Motor neuron (in vitro differentiated cells): ENCODE data around the gene TMEM234. TPM values are rescaled to one million over a fixed set of nuclear protein-coding genes. Genes with fewer than 3 reads are reported as not detected.

Experiments used
- ATAC-seq, 8 experiments: fragments of 200-7000 bp; cut with Tn5 transposase; replicated peaks in 6 of 8; 2 replicates each; pipeline ENCODE4 v1.8.0; 2021; ENCODE audit warnings: mild to moderate bottlenecking in 8 of 8, moderate library complexity in 8 of 8
- H3K27ac ChIP-seq, 2 donors: fragments of 250-450 bp; sonication (Bioruptor Pico); 2 replicates each; pipeline ENCODE4 v1.9.0; 2021; ENCODE audit warnings: antibody characterized with exemption in 2 of 2, mild to moderate bottlenecking in 2 of 2, moderate library complexity in 1 of 2
- H3K4me1 ChIP-seq, 2 donors: fragments of 250-450 bp; sonication (Bioruptor Pico); replicated peaks in 1 of 2; 2 replicates each; pipeline ENCODE4 v1.6.1; 2021; ENCODE audit warnings: antibody characterized with exemption in 2 of 2, mild to moderate bottlenecking in 2 of 2, moderate library complexity in 1 of 2
- H3K4me3 ChIP-seq, 5 donors: fragments of 250-450 bp; sonication (Bioruptor Pico); 2 replicates each; pipeline ENCODE4 v1.9.0; 2021; ENCODE audit warnings: antibody characterized with exemption in 5 of 5, mild to moderate bottlenecking in 5 of 5, moderate library complexity in 4 of 5
- WGBS, 10 experiments: fragments of 450-650 bp; shearing (Covaris generic); methylation state at CpG; one replicate each; pipeline ENCODE4 v1.0.0; 2022; 5-methylcytosine and 5-hydroxymethylcytosine counted together
- in situ Hi-C, 9 experiments: fragments of 400-800 bp; cut with MboI; loops; one replicate each; pipeline ENCODE4 v1.15.0; 2021; ENCODE audit warnings: low sequenced_read_pairs in 9 of 9, low pct_unique_long_range_greater_than_20kb in 2 of 9; ENCODE audit not compliant: unreplicated experiment in 9 of 9
- total RNA-seq, 8 experiments: library from RNA; unstranded; fragments of 300-600 nt; gene quantifications; 2 replicates each; pipeline versions ENCODE4 v1.2.3 to v1.2.4, GENCODE V29; 2022

TMEM234 gene
- total RNA-seq, 8 experiments from 2014 or later: 15.1 to 31.8 (median 25.6) TPM

DNA sequence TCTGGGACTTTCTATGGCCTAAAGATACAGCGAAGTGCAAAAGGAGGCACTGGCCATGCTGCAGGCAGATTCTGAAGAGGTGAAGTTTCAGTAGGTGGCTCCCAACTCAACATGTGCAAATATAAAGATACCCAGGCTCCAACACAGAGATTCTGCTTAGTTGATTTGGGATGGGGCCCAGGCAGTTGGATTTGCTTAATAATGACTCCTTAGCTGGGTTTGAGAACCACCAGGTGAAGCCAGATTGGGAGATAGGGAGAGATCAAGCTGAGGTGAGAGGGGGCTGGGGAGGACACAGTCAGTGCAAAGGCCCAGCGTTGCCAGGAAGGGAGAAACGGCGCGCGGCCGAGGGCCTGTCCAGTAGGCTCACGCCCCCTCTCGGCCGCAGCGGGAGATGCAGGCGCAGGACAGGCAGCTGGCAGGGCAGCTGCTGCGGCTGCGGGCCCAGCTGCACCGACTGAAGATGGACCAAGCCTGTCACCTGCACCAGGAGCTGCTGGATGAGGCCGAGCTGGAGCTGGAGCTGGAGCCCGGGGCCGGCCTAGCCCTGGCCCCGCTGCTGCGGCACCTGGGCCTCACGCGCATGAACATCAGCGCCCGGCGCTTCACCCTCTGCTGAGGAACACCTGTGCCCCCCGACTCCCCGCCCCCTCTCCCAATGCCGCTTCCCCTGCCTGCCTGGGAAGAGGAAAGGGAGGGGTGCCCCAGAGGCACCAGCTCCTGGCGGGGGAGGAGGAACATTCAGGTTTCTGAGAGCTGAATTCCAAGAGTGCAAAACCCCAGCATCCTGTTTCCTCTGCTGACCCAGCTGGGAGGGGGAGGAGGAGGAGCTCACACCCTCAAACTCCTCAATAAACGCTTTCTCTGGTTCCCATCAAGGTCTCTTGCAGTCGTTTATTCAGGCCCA is 26.1 kb upstream of the TMEM234 start:
- H3K4me3 ChIP-seq: no peak overlapping the region
- WGBS, 10 experiments: 0 to 58% (median 40%) methylated on average over 1 to 8 of the region's 31 CpGs; no CpG with 5 or more reads in 1 of the 10 experiments
- in situ Hi-C loops: no loop called here
- peak; percentile 27 to 58 (median 44) for ATAC-seq
- H3K4me1 ChIP-seq: peaks cover 23 to 27% of the 10 kb centered on the region in 2 donors
- peak overlapping the region in 1 of 2 donors; percentile 34 for H3K27ac ChIP-seq

DNA sequence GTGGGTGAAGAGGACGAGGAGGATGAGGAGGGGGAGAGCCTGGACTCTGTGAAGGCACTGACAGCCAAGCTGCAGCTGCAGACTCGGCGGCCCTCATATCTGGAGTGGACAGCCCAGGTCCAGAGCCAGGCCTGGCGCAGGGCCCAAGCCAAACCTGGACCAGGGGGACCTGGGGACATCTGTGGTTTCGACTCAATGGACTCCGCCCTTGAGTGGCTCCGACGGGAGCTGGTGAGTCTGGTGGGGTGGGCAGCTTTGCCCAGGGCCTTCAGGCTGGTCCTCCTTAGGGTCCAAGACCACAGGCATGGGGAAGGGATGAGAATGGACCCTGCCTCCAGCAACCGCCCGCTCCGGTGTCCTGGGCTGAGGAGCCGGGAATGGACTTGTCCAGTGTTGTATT is 25.3 kb upstream of the TMEM234 start:
- WGBS, 10 experiments: 60 to 100% (median 94%) methylated on average over 1 to 6 of the region's 12 CpGs; no CpG with 5 or more reads in 6 of the 10 experiments
- in situ Hi-C loops: no loop called here
- peak in 2 of 8 experiments; percentile 2 for ATAC-seq
- Histone ChIP-seq H3K27ac (no peak overlapping the region), H3K4me1 (peaks cover 23 to 31% of the 10 kb centered on the region in 2 donors), H3K4me3 (no peak overlapping the region)

DNA sequence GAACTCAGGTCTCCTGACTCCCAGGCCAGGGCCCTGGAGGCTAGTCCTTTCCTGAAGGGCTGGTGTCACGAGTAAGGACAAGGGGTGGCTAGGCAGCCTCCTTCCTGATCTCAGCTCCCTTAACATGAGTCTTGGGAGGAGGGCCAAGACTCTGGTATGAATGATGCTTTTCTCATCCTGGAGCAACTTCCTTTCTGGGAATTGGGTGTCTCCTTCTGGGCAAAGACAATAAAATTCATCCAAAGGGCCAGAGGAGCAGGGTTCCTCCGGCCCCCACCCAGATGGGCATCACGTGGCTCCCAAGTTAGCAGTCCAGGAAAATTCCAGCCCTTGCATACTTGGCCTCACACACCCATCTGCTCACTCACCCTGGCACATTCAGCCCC is 24.7 kb upstream of the TMEM234 start, which contains the start of gene FAM167B:
Gene FAM167B, plus strand, starts transcription at position 335 of the 386 bp plus-strand sequence. CDS start 200 bp downstream, outside the sequence.
- H3K27ac ChIP-seq: no peak within 1 kb of the TSS
- peak in 3 of 8 experiments; percentile 78 to 83 (median 81) for ATAC-seq
- H3K4me3 ChIP-seq: no peak within 1 kb of the TSS

GRCh38 chr1:32242341-32242851 is 20.2 kb upstream of the TMEM234 start:
- H3K4me1 ChIP-seq: peaks cover 10 to 22% of the 10 kb centered on the region in 2 donors
- no peak overlapping the region for H3K27ac ChIP-seq
- in situ Hi-C loops: no loop called here
- 20 to 100% (median 47%) methylated on average over 1 to 7 of the region's 7 CpGs; no CpG with 5 or more reads in 1 of the 10 experiments for WGBS, 10 experiments
- H3K4me3 ChIP-seq: no peak overlapping the region
- no peak for ATAC-seq

More for the DNA sequence above, 24.7 kb upstream of the TMEM234 start, which contains the start of gene FAM167B:
- 0 to 90% (median 61%) methylated on average over 1 to 3 of the region's 3 CpGs; no CpG with 5 or more reads in 6 of the 10 experiments for WGBS, 10 experiments
- peaks cover 23 to 31% of the 10 kb centered on the region in 2 donors for H3K4me1 ChIP-seq
- in situ Hi-C loops: no loop called here

DNA sequence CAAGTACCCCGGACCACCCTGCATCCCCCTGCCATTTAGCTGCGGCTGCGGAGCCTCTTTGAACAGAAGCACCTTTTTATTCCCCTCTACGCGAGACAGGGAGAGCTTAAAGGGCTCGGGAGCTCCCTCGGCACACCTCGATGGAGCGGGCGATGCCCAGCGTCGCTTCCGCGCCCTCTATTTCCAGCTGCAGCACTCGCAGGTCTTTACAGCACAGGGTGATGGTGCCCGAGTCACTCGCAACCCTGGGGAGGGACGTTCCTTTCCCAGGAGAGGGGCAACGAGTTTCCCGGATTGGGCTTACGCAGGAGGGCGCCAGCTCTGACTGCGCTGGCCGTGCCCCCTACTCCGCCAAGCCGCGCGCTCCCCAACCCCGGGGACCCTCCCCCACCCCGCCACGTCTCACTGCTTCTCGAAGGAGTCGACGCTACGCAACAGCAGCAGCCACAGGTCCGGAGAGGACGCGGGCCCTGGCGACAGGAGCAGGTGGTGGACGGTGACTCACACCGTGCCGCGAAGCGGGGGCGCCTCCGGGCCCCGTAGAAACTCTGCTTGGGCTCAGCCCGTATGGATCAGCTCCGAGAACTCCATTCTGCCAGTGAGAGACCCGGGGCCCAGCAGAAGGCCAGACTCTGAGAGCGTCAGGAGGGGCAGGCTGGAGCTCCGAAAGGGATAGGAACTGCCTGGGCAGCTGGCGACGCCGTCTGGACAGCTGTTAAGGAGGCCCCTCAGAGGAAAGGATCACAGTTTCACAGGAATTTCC is 19.0 kb upstream of the TMEM234 start:
- Histone ChIP-seq H3K4me3 (peak overlapping the region; percentile 15 to 41 (median 35)), H3K4me1 (peaks cover 10 to 22% of the 10 kb centered on the region in 2 donors), H3K27ac (peak overlapping the region in 1 of 2 donors; percentile 28)
- in situ Hi-C loops: no loop called here
- 0 to 13% (median 1%) methylated on average over 3 to 19 of the region's 55 CpGs; no CpG with 5 or more reads in 4 of the 10 experiments for WGBS, 10 experiments
- peak; percentile 42 to 84 (median 76) for ATAC-seq

- WGBS, 10 experiments: 0 to 18% (median 6%) methylated on average over 4 to 14 of the region's 62 CpGs; no CpG with 5 or more reads in 5 of the 10 experiments
- Histone ChIP-seq H3K4me1 (peaks cover 10 to 22% of the 10 kb centered on the region in 2 donors), H3K27ac (peak overlapping the region in 1 of 2 donors; percentile 28), H3K4me3 (peak overlapping the region; percentile 15 to 41 (median 35))
- ATAC-seq: peak; percentile 42 to 78 (median 56)
- in situ Hi-C loops: no loop called here
Measured at GRCh38 chr1:32240140-32240951, 18.2 kb upstream of the TMEM234 start.

DNA sequence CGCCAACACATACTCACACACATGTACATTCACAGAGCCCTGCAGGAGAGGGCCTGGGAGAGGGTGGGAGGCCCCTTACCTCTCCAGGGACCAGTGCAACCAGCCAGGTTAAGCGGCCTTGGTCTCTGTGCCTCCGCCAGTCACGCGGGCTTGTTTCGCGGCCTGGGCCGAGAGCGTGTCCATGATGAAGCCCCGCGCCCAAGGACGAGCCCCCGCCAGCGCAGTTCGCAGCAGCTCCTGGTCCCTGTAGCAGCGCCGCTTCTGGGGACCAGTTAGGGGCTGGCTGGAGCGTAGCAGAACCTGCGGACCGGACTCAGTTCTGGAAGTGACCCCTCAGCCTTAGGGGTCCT is 17.6 kb upstream of the TMEM234 start:
- Histone ChIP-seq H3K27ac (peak overlapping the region in 1 of 2 donors; percentile 10), H3K4me1 (peaks cover 10 to 22% of the 10 kb centered on the region in 2 donors), H3K4me3 (peak overlapping the region in 3 of 5 donors; percentile 35 to 41 (median 38))
- peak in 5 of 8 experiments; percentile 2 to 22 (median 13) for ATAC-seq
- in situ Hi-C loops: no loop called here
- WGBS, 10 experiments: 31 to 80% (median 47%) methylated on average over 1 to 19 of the region's 20 CpGs; no CpG with 5 or more reads in 6 of the 10 experiments

- Histone ChIP-seq H3K4me3 (no peak overlapping the region), H3K27ac (no peak overlapping the region), H3K4me1 (peaks cover 10 to 22% of the 10 kb centered on the region in 2 donors)
- ATAC-seq: no peak
- 40 to 92% (median 70%) methylated on average over 2 to 4 of the region's 4 CpGs; no CpG with 5 or more reads in 5 of the 10 experiments for WGBS, 10 experiments
- in situ Hi-C loops: no loop called here
Measured at GRCh38 chr1:32239337-32239736, 17.2 kb upstream of the TMEM234 start.

- WGBS, 10 experiments: 71 to 100% (median 78%) methylated on average over 1 to 6 of the region's 7 CpGs; no CpG with 5 or more reads in 4 of the 10 experiments
- ATAC-seq: peak in 1 of 8 experiments; percentile 9
- Histone ChIP-seq H3K27ac (no peak overlapping the region), H3K4me3 (no peak overlapping the region), H3K4me1 (peaks cover 5 to 7% of the 10 kb centered on the region in 2 donors)
- in situ Hi-C loops: no loop called here
Measured at GRCh38 chr1:32234792-32235191, 12.6 kb upstream of the TMEM234 start.

DNA sequence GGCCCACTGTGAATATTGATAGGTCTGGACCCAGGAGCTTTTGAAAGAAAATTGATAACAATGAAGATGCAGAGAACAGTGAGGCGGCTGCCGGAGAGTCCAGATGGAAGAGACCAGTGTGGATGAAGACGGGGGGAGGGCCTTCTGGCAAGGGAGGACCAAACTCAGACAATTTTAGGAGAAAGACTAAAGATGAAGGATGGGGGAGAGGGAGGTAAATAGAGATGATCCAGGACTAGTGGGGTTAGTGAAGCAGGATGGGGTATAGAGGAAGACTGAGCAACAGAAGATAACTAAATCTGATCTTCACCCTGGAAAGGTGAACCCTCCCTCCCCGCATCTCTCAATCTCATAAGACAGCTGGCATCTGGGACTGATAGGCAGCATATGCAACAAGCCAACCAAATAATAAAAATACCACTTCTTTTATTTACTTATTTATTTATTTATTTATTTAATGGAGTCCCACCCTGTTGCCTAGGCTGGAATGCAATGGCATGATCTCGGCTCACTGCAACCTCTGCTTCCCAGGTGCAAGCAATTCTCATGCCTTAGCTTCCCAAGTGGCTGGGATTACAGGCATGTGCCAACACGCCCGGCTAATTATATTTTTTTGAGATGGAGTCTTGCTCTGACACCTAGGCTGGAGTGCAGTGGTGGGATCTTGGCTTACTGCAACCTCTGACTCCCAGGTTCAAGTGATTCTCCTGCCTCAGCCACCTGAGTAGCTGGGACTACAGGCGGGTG is 10.6 kb upstream of the TMEM234 start:
- in situ Hi-C loops: no loop called here
- no peak overlapping the region for H3K27ac ChIP-seq
- peak in 1 of 8 experiments; percentile 5 for ATAC-seq

DNA sequence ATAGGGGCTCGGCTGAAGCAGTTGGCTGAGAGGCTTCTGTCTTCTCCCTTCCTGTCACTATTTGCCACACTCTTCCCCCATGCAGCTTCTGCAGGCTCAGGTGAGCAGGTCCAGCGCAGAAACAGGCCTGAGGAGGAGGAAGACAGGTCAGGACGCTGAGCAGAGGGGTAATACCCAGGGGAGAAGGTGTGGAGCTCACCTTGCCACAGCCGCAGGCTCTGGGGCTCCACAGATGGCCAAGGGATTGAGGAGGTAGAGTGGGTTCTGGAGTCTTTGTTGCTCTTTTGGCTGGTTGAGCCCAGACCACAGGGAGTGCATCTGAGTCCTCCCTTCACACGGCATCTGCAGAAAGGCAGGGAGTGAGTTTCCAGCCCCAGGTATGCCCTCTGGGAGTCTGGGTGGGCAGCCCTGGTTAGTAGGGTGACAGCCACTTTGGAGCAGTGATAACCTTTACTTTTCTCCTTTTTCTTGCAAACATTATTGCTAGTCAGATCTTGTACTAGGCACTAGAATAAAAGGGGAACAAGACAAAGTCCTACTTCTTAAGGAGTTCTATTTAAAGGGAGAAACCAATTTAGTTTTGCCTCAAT is 9.8 kb upstream of the TMEM234 start:
- in situ Hi-C loops: no loop called here
- no peaks in the 10 kb centered on the region for H3K4me1 ChIP-seq
- no peak overlapping the region for H3K4me3 ChIP-seq
- ATAC-seq: peak in 1 of 8 experiments; percentile 3
- 67 to 100% (median 81%) methylated on average over 1 to 5 of the region's 5 CpGs; no CpG with 5 or more reads in 2 of the 10 experiments for WGBS, 10 experiments
- H3K27ac ChIP-seq: no peak overlapping the region

More for the DNA sequence above, 10.6 kb upstream of the TMEM234 start:
- Histone ChIP-seq H3K4me1 (no peaks in the 10 kb centered on the region), H3K4me3 (no peak overlapping the region)
- WGBS, 10 experiments: 33 to 89% (median 76%) methylated on average over 1 to 8 of the region's 8 CpGs
